ENCODE measurements around the gene HLA-DOA. TPM values are rescaled to one million over a fixed set of nuclear protein-coding genes. Genes with fewer than 3 reads are reported as not detected.

HLA-DOA gene
- total RNA-seq, 1 experiment from 2014 or later = 13.6 TPM

DNA sequence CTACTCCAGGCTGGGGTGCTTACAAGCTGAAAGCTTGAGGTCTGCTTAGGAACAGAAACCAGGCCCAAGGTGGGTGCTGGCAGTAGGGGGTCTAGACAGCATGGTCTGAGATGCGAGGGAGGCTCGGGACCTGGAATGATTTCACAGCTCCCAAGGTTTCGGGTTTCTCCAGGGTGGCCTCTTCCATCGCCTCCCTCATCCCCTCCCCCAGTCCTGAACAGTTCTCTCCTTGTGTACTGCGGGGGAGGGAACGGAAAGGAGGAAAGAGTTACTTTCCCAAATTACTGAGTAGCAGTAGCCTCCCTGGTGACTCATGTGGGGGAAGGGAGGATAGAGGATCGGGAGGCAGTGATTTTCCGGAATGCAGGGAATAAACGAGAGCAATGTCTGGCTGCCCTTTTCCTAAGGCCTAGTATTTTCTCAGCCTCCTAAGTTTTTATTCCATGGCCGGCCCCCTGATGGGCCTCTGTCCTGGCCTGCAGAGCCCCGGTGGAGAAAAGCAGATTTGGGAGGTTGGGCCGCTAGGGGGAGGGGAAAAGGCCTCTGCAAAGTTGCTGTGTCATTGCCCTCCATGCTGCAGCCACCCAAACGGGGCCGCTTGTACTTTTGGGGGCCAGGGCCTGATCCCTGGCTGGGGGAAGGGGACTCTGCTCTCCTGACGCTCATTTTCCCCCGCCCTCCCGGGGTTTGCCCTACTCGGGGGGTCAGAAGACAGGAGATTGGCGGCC is 39.5 kb downstream of the HLA-DOA start (continued):
- TF ChIP-seq, protein P1, sequence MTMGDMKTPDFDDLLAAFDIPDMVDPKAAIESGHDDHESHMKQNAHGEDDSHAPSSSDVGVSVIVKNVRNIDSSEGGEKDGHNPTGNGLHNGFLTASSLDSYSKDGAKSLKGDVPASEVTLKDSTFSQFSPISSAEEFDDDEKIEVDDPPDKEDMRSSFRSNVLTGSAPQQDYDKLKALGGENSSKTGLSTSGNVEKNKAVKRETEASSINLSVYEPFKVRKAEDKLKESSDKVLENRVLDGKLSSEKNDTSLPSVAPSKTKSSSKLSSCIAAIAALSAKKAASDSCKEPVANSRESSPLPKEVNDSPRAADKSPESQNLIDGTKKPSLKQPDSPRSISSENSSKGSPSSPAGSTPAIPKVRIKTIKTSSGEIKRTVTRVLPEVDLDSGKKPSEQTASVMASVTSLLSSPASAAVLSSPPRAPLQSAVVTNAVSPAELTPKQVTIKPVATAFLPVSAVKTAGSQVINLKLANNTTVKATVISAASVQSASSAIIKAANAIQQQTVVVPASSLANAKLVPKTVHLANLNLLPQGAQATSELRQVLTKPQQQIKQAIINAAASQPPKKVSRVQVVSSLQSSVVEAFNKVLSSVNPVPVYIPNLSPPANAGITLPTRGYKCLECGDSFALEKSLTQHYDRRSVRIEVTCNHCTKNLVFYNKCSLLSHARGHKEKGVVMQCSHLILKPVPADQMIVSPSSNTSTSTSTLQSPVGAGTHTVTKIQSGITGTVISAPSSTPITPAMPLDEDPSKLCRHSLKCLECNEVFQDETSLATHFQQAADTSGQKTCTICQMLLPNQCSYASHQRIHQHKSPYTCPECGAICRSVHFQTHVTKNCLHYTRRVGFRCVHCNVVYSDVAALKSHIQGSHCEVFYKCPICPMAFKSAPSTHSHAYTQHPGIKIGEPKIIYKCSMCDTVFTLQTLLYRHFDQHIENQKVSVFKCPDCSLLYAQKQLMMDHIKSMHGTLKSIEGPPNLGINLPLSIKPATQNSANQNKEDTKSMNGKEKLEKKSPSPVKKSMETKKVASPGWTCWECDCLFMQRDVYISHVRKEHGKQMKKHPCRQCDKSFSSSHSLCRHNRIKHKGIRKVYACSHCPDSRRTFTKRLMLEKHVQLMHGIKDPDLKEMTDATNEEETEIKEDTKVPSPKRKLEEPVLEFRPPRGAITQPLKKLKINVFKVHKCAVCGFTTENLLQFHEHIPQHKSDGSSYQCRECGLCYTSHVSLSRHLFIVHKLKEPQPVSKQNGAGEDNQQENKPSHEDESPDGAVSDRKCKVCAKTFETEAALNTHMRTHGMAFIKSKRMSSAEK (CRISPR knock-in tag; IDR thresholded peaks at IDR 0.05; ENCODE audit: borderline replicate concordance) = peak; percentile 5; the same call in 1 of the 2 replicates
- TF ChIP-seq, protein P2, sequence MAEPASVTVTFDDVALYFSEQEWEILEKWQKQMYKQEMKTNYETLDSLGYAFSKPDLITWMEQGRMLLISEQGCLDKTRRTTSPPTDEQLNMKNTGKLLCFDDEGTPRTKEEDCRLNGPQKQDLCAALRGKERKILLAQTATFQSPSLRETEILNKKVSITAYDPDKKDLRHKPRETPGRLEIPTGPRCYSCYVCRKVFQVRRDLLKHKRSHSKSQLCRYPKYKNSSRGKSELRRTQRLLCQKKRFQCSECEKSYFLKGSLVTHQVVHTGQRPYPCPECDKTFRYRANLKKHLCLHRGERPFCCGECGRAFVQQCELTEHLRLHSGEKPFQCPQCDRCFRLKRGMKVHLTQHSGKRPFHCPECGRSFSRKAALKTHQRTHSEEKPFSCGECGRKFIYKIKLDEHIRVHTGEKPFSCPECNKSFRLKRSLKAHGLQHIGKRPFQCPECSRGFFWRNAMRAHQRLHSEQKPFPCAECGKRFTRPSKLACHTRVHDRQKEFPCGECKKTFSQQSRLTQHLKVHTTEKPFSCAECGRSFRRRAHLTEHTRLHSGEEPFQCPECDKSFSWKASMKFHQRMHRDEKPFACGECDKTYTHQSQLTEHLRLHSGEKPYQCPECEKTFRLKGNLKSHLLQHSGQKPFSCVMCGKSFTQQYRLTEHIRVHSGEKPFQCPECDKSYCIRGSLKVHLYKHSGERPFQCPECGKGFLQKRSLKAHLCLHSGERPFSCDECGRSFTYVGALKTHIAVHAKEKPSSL (CRISPR knock-in tag; conservative IDR thresholded peaks at IDR 0.05) = no peak
- TF ChIP-seq SMAD3 (CRISPR knock-in tag; IDR thresholded peaks at IDR 0.05; ENCODE audit: borderline replicate concordance) = 0 out of 2 replicates have a peak, but pooled peaks have one; percentile 37
- TF ChIP-seq RORB (CRISPR knock-in tag; IDR thresholded peaks at IDR 0.05) = no peak
- TF ChIP-seq MXD4 (CRISPR knock-in tag; IDR thresholded peaks at IDR 0.05; ENCODE audit: borderline replicate concordance) = no peak
- TF ChIP-seq HMGA2 (CRISPR knock-in tag; IDR thresholded peaks at IDR 0.05) = no peak; the same call in 1 of the 2 replicates
- TF ChIP-seq, protein P3, sequence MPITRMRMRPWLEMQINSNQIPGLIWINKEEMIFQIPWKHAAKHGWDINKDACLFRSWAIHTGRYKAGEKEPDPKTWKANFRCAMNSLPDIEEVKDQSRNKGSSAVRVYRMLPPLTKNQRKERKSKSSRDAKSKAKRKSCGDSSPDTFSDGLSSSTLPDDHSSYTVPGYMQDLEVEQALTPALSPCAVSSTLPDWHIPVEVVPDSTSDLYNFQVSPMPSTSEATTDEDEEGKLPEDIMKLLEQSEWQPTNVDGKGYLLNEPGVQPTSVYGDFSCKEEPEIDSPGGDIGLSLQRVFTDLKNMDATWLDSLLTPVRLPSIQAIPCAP (CRISPR knock-in tag; IDR thresholded peaks at IDR 0.05) = no peak
- TF ChIP-seq EMX1 (CRISPR knock-in tag; IDR thresholded peaks at IDR 0.05) = peak; percentile 90
- TF ChIP-seq, protein P4, sequence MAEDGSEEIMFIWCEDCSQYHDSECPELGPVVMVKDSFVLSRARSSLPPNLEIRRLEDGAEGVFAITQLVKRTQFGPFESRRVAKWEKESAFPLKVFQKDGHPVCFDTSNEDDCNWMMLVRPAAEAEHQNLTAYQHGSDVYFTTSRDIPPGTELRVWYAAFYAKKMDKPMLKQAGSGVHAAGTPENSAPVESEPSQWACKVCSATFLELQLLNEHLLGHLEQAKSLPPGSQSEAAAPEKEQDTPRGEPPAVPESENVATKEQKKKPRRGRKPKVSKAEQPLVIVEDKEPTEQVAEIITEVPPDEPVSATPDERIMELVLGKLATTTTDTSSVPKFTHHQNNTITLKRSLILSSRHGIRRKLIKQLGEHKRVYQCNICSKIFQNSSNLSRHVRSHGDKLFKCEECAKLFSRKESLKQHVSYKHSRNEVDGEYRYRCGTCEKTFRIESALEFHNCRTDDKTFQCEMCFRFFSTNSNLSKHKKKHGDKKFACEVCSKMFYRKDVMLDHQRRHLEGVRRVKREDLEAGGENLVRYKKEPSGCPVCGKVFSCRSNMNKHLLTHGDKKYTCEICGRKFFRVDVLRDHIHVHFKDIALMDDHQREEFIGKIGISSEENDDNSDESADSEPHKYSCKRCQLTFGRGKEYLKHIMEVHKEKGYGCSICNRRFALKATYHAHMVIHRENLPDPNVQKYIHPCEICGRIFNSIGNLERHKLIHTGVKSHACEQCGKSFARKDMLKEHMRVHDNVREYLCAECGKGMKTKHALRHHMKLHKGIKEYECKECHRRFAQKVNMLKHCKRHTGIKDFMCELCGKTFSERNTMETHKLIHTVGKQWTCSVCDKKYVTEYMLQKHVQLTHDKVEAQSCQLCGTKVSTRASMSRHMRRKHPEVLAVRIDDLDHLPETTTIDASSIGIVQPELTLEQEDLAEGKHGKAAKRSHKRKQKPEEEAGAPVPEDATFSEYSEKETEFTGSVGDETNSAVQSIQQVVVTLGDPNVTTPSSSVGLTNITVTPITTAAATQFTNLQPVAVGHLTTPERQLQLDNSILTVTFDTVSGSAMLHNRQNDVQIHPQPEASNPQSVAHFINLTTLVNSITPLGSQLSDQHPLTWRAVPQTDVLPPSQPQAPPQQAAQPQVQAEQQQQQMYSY (CRISPR knock-in tag; IDR thresholded peaks at IDR 0.05) = no peak

DNA sequence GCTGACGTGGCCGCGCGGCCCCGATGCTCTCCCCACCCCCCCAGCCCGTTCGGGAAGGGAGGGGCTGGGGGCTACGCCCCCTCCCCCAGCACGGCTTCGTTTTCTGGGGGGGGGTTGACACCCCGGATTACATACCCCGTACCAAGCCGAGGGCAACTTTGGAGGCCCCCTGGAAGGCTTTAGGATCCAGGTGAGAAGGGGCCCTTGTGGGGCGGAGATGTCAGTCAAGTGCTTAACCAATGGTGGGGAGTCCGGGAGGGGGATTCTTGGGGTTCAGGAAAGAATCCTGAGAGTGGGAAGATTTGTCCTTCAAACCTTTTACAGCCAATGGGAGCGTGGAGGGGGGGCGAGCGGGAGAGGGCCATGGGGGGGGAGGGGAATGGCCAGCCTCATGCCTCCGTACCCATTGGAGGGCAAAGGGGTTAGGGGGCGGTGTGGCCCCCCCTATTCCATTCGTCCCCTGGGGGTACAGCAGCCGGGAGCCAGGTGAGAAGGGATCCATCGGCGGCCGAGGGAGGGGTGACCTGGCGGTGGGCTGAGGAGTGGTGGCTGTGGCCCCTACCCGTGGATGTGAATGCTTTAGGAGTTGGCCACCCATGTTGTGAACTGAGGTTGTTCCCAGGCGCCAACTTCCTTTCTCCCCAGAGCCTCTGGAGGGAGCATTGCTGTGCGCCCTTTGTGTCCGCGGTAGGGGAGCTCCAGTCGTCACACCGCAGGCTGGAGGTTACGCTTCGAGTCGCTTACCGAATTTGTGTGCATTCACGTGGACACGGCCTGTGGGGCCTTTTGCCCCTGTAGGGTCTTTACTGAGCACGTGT is 40.3 kb downstream of the HLA-DOA start:
- ChIA-PET POLR2A (interaction anchor here (0.6 to 7.0 kb wide), 5 partner anchors 13 to 251 kb away, joined by 3 to 146 read pairs (median 5); no protein-coding TSS in a partner anchor), CTCF (interaction anchor here (0.6 to 11.8 kb wide), 8 partner anchors 15 to 416 kb away, joined by 3 to 205 read pairs (median 8); partner anchors contain the start of genes HLA-DMA and TAP2)
- ATAC-seq = peak; percentile 4
- Mint-ChIP-seq H3K27ac (peak overlapping the region; percentile 100), H3K4me1 (peaks cover 10% of the 10 kb centered on the region), H3K36me3 (peaks cover 40% of the 10 kb centered on the region), H3K9me3 (no peaks in the 10 kb centered on the region), H3K4me3 (peak overlapping the region; percentile 98), H3K27me3 (ENCODE audit: low read depth) (peaks cover 4% of the 10 kb centered on the region; the same call in 1 of the 2 replicates)
- DNase-seq (ENCODE audit: low spot score) = peak; percentile 82
- TF ChIP-seq, protein P5, sequence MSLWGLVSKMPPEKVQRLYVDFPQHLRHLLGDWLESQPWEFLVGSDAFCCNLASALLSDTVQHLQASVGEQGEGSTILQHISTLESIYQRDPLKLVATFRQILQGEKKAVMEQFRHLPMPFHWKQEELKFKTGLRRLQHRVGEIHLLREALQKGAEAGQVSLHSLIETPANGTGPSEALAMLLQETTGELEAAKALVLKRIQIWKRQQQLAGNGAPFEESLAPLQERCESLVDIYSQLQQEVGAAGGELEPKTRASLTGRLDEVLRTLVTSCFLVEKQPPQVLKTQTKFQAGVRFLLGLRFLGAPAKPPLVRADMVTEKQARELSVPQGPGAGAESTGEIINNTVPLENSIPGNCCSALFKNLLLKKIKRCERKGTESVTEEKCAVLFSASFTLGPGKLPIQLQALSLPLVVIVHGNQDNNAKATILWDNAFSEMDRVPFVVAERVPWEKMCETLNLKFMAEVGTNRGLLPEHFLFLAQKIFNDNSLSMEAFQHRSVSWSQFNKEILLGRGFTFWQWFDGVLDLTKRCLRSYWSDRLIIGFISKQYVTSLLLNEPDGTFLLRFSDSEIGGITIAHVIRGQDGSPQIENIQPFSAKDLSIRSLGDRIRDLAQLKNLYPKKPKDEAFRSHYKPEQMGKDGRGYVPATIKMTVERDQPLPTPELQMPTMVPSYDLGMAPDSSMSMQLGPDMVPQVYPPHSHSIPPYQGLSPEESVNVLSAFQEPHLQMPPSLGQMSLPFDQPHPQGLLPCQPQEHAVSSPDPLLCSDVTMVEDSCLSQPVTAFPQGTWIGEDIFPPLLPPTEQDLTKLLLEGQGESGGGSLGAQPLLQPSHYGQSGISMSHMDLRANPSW (CRISPR knock-in tag; conservative IDR thresholded peaks at IDR 0.05; ENCODE audit: low read depth) = no peak
- TF ChIP-seq, protein P6, sequence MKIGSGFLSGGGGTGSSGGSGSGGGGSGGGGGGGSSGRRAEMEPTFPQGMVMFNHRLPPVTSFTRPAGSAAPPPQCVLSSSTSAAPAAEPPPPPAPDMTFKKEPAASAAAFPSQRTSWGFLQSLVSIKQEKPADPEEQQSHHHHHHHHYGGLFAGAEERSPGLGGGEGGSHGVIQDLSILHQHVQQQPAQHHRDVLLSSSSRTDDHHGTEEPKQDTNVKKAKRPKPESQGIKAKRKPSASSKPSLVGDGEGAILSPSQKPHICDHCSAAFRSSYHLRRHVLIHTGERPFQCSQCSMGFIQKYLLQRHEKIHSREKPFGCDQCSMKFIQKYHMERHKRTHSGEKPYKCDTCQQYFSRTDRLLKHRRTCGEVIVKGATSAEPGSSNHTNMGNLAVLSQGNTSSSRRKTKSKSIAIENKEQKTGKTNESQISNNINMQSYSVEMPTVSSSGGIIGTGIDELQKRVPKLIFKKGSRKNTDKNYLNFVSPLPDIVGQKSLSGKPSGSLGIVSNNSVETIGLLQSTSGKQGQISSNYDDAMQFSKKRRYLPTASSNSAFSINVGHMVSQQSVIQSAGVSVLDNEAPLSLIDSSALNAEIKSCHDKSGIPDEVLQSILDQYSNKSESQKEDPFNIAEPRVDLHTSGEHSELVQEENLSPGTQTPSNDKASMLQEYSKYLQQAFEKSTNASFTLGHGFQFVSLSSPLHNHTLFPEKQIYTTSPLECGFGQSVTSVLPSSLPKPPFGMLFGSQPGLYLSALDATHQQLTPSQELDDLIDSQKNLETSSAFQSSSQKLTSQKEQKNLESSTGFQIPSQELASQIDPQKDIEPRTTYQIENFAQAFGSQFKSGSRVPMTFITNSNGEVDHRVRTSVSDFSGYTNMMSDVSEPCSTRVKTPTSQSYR (CRISPR knock-in tag; IDR thresholded peaks at IDR 0.05) = no peak
- TF ChIP-seq ETV6 (CRISPR knock-in tag; IDR thresholded peaks at IDR 0.05) (peak; percentile 13; the same call in 1 of the 2 replicates), SMAD3 (CRISPR knock-in tag; IDR thresholded peaks at IDR 0.05; ENCODE audit: borderline replicate concordance) (no peak), TEAD4 (CRISPR knock-in tag; IDR thresholded peaks at IDR 0.05) (peak; percentile 65; the same call in 1 of the 2 replicates), ELF4 (CRISPR knock-in tag; IDR thresholded peaks at IDR 0.05; ENCODE audit: low read depth) (no peak), ZNF423 (CRISPR knock-in tag; IDR thresholded peaks at IDR 0.05) (peak; percentile 92), SP1 (CRISPR knock-in tag; conservative IDR thresholded peaks at IDR 0.05) (peak; percentile 54), HMGA2 (CRISPR knock-in tag; IDR thresholded peaks at IDR 0.05) (no peak)

Measured in WTC11 (cell line).